Keratinocyte (primary cell): Measurements from ENCODE around the gene ADAM22. TPM values are rescaled to one million over a fixed set of nuclear protein-coding genes. Genes with fewer than 3 reads are reported as not detected.

Source experiments
- DNase-seq: peaks from one replicate; pipeline ENCODE4 v3.0.0-alpha.2; 2011; ENCODE audit warnings: low read depth, missing footprints, low spot score
- FAIRE-seq: peaks from 2 replicates; lab custom pipeline; 2011; peaks lifted over from hg19 to GRCh38; lab: Jason Lieb, UNC
- H2AFZ ChIP-seq: 2 replicates; pipeline ENCODE4 v1.6.0; 2012; ENCODE audit warnings: low read length, control low read depth, inconsistent platforms; ENCODE audit not compliant: control insufficient read depth
- H3K27ac ChIP-seq: 2 replicates; pipeline ENCODE4 v1.5.1; 2011; ENCODE audit warnings: low read length; ENCODE audit not compliant: control insufficient read depth, insufficient read depth
- H3K27me3 ChIP-seq: 3 replicates; pipeline ENCODE4 v1.6.0; 2011; ENCODE audit warnings: low read length; ENCODE audit not compliant: control insufficient read depth, insufficient read depth; ENCODE audit errors: extremely low read depth
- H3K36me3 ChIP-seq, 2 experiments: 2 replicates in 1 of 2; 3 replicates in 1 of 2; pipeline ENCODE4 v1.5.1; 2011; ENCODE audit warnings: low read length in 2 of 2, mild to moderate bottlenecking in 1 of 2; ENCODE audit not compliant: control insufficient read depth in 2 of 2, insufficient read depth in 2 of 2; ENCODE audit errors: extremely low read depth in 1 of 2
- H3K4me1 ChIP-seq: 3 replicates; pipeline ENCODE4 v1.5.1; 2011; ENCODE audit warnings: low read length; ENCODE audit not compliant: control insufficient read depth, insufficient read depth; ENCODE audit errors: extremely low read depth
- H3K4me2 ChIP-seq: 3 replicates; pipeline ENCODE4 v1.6.0; 2011; ENCODE audit warnings: low read depth, low read length; ENCODE audit not compliant: control insufficient read depth, insufficient read depth; ENCODE audit errors: extremely low read depth
- H3K4me3 ChIP-seq, 3 experiments: fragments of 200-600 bp in 1 of 3; sonication (generic) in 1 of 3; 2 replicates in 2 of 3; 3 replicates in 1 of 3; pipeline ENCODE4 v1.5.1; 2011 to 2016; ENCODE audit warnings: low read length in 3 of 3, mild to moderate bottlenecking in 3 of 3, control low read depth in 2 of 3, inconsistent platforms in 1 of 3, low read depth in 1 of 3, mixed read lengths in 1 of 3, mixed run types in 1 of 3, moderate library complexity in 1 of 3; ENCODE audit not compliant: control insufficient read depth in 2 of 3, insufficient read depth in 2 of 3; ENCODE audit errors: extremely low read depth in 1 of 3
- H3K79me2 ChIP-seq: 2 replicates; pipeline ENCODE4 v1.6.0; 2012; ENCODE audit warnings: low read length; ENCODE audit not compliant: control insufficient read depth, insufficient read depth
- H3K9ac ChIP-seq: 3 replicates; pipeline ENCODE4 v1.6.0; 2011; ENCODE audit warnings: low read length; ENCODE audit not compliant: control insufficient read depth, insufficient read depth; ENCODE audit errors: extremely low read depth
- H3K9me1 ChIP-seq: 3 replicates; pipeline ENCODE4 v1.6.0; 2011; ENCODE audit warnings: low read length; ENCODE audit not compliant: control insufficient read depth, insufficient read depth; ENCODE audit errors: extremely low read depth
- H3K9me3 ChIP-seq: 2 replicates; pipeline ENCODE4 v1.5.1; 2012; ENCODE audit warnings: low read depth, low read length; ENCODE audit not compliant: control insufficient read depth
- H4K20me1 ChIP-seq: 3 replicates; pipeline ENCODE4 v1.6.0; 2011; ENCODE audit warnings: low read length; ENCODE audit not compliant: control insufficient read depth, insufficient read depth; ENCODE audit errors: extremely low read depth
- EZH2 ChIP-seq: IDR thresholded peaks from one replicate; pipeline ENCODE4 v1.6.1; 2012; ENCODE audit warnings: inconsistent platforms, mild to moderate bottlenecking, low read length, moderate library complexity
- dilution Hi-C: fragments of 300-500 bp; cut with MboI; formaldehyde crosslinking; loops from one replicate; pipeline ENCODE4 v1.7.0; 2020; ENCODE audit warnings: low sequenced_read_pairs; ENCODE audit not compliant: extremely low pct_ligation_motif_present
- polyA plus RNA-seq, 5 experiments: library from polyadenylated mRNA; depleted of rRNA in 3 of 5; stranded (reverse) in 3 of 5; stranded (forward) in 1 of 5; unstranded in 1 of 5; fragments of >200 nt; gene quantifications; 1 replicate in 1 of 5; 2 replicates in 3 of 5; 3 replicates in 1 of 5; pipeline versions ENCODE4 v1.2.1 to v1.2.3, GENCODE V29; 2011 to 2012; ENCODE audit warnings: missing spikeins in 2 of 5, low read depth in 1 of 5, low replicate concordance in 1 of 5
- TF ChIP-seq, protein P1 (sequence below), 3 experiments: IDR thresholded peaks in 1 of 3; conservative IDR thresholded peaks in 1 of 3; optimal IDR thresholded peaks in 1 of 3; 2 replicates in 2 of 3; 3 replicates in 1 of 3; pipeline versions ENCODE3 to v1.5.1; 2011; ENCODE audit warnings: low read length in 3 of 3, mild to moderate bottlenecking in 3 of 3, moderate library complexity in 2 of 3, control low read depth in 1 of 3, inconsistent platforms in 1 of 3; ENCODE audit not compliant: insufficient read depth in 2 of 3; ENCODE audit errors: extremely low read depth in 1 of 3

The ADAM22 gene
- polyA plus RNA-seq, 1 donor (not counting 4 experiments of a cell fraction or from before 2014, with no cell fraction given): 0.07 TPM

DNA sequence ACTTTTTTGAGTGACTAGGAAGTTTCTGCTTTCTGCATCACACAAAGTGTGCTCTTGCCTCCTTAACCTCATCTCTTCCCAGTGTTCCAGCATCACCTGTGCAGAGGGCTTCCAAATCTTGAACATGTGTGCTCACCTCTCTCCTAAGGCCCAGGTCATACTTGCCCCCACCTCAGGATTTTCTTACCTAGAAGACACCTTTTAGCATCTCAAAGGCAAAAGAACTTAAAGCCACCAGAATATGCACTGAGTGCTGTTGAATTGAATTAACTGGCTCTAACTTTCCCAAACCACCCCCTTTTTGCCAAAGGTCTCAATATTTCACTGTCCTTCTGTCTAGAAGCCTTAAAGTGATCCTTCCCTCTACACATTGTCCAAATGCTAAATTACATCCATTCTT, 219.3 kb downstream of the ADAM22 start:
- Histone ChIP-seq H2AFZ (no peak overlapping the region), H3K27me3 (peaks cover 3% of the 10 kb centered on the region), H3K9me3 (no peaks in the 10 kb centered on the region), H3K4me3 (no peak overlapping the region), H3K9ac (no peak overlapping the region), H3K36me3 (no peaks in the 10 kb centered on the region), H3K4me1 (no peaks in the 10 kb centered on the region), H3K27ac (no peak overlapping the region), H3K9me1 (no peaks in the 10 kb centered on the region), H4K20me1 (no peaks in the 10 kb centered on the region), H3K79me2 (no peaks in the 10 kb centered on the region), H3K4me2 (no peak overlapping the region)
- TF ChIP-seq, protein P1, sequence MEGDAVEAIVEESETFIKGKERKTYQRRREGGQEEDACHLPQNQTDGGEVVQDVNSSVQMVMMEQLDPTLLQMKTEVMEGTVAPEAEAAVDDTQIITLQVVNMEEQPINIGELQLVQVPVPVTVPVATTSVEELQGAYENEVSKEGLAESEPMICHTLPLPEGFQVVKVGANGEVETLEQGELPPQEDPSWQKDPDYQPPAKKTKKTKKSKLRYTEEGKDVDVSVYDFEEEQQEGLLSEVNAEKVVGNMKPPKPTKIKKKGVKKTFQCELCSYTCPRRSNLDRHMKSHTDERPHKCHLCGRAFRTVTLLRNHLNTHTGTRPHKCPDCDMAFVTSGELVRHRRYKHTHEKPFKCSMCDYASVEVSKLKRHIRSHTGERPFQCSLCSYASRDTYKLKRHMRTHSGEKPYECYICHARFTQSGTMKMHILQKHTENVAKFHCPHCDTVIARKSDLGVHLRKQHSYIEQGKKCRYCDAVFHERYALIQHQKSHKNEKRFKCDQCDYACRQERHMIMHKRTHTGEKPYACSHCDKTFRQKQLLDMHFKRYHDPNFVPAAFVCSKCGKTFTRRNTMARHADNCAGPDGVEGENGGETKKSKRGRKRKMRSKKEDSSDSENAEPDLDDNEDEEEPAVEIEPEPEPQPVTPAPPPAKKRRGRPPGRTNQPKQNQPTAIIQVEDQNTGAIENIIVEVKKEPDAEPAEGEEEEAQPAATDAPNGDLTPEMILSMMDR (optimal IDR thresholded peaks at IDR 0.05 in 1 of 3, IDR thresholded peaks at IDR 0.05 in 1 of 3, conservative IDR thresholded peaks at IDR 0.05 in 1 of 3; ENCODE audit: extremely low read depth in 1 of 3, insufficient read depth in 2 of 3, low read length in 3 of 3): no peak
- no peak for TF ChIP-seq EZH2
- dilution Hi-C loops: no loop called here
- no peak for DNase-seq
- no peak for FAIRE-seq

DNA sequence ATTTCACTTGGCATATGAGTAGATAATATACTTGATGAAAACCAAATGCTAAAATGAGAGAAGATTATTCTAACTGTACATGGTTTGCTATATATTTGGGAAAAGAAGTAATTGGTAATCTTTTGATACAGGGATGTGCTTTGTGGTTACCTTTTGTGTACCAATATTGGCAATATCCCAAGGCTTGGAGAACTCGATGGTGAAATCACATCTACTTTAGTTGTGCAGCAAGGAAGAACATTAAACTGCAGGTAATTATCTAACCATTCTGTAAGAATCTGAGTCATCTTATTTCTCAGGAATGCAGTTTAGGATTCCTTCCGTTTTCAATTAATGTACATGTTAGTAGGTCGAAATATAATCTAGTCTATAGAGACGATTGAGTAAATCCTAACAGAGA, 221.7 kb downstream of the ADAM22 start:
- no peak overlapping the region for H2AFZ ChIP-seq
- TF ChIP-seq, protein P1 (optimal IDR thresholded peaks at IDR 0.05 in 1 of 3, IDR thresholded peaks at IDR 0.05 in 1 of 3, conservative IDR thresholded peaks at IDR 0.05 in 1 of 3; ENCODE audit: extremely low read depth in 1 of 3, insufficient read depth in 2 of 3, low read length in 3 of 3): no peak
- no peak for TF ChIP-seq EZH2
- dilution Hi-C loops: no loop called here
- H3K27ac ChIP-seq: no peak overlapping the region
- H3K36me3 ChIP-seq: no peaks in the 10 kb centered on the region
- no peaks in the 10 kb centered on the region for H4K20me1 ChIP-seq
- H3K9me3 ChIP-seq: no peaks in the 10 kb centered on the region
- no peak for DNase-seq
- H3K4me1 ChIP-seq: no peaks in the 10 kb centered on the region
- H3K79me2 ChIP-seq: no peaks in the 10 kb centered on the region
- H3K9ac ChIP-seq: no peak overlapping the region
- no peak overlapping the region for H3K4me2 ChIP-seq
- H3K9me1 ChIP-seq: no peaks in the 10 kb centered on the region
- H3K4me3 ChIP-seq: no peak overlapping the region
- H3K27me3 ChIP-seq: peaks cover 3% of the 10 kb centered on the region
- FAIRE-seq: no peak
